Left lung (tissue), 14 donors: ENCODE measurements around the gene IGF2BP1. TPM values are rescaled to one million over a fixed set of nuclear protein-coding genes. Genes with fewer than 3 reads are reported as not detected.

Source experiments
- ATAC-seq: fragments of 200-7000 bp; cut with Tn5 transposase; one replicate; pipeline ENCODE4 v1.9.1; 2020; ENCODE audit warnings: moderate library complexity
- DNase-seq, 4 donors: peaks; one replicate each; pipeline ENCODE4 v3.0.0-alpha.2; 2013 to 2020
- H3K27ac ChIP-seq, 2 donors: fragments of 200-600 bp; sonication (generic) in 1 of 2; one replicate each; pipeline versions ENCODE4 v1.5.0 to v1.8.0; 2020 to 2021
- H3K27me3 ChIP-seq, 2 donors: fragments of 200-600 bp; sonication (generic) in 1 of 2; one replicate each; pipeline versions ENCODE4 v1.5.0 to v1.8.0; 2020 to 2021
- H3K36me3 ChIP-seq, 2 donors: fragments of 200-600 bp; sonication (generic) in 1 of 2; one replicate each; pipeline versions ENCODE4 v1.5.0 to v1.8.0; 2020 to 2021
- H3K4me1 ChIP-seq, 2 donors: fragments of 200-600 bp; one replicate each; pipeline ENCODE4 v1.8.0; 2021
- H3K4me3 ChIP-seq, 2 donors: fragments of 200-600 bp; sonication (generic) in 1 of 2; one replicate each; pipeline versions ENCODE4 v1.5.0 to v1.8.0; 2020 to 2021; ENCODE audit warnings: mild to moderate bottlenecking in 1 of 2
- H3K9me3 ChIP-seq, 2 donors: fragments of 200-600 bp; sonication (generic) in 1 of 2; one replicate each; pipeline versions ENCODE4 v1.5.0 to v1.8.0; 2020 to 2021
- CTCF ChIP-seq, 2 donors: fragments of 200-600 bp; sonication (generic) in 1 of 2; IDR thresholded peaks; one replicate each; pipeline versions ENCODE4 v1.5.0 to v1.8.0; 2021; ENCODE audit warnings: antibody characterized with exemption in 2 of 2
- intact Hi-C, 2 donors: fragments of 100-400 bp; cut with DNase I; formaldehyde crosslinking; loops; one replicate each; pipeline versions ENCODE4 v1.11.2 to v1.14.2; 2022
- long read RNA-seq, 12 donors: library from polyadenylated mRNA in 2 of 12; unstranded in 2 of 12; transcript quantifications; one replicate each; pipeline ENCODE4 v2.0.0 and lab custom pipeline, GENCODE V29; 2019 to 2026
- polyA plus RNA-seq, 6 donors: library from polyadenylated mRNA; unstranded; fragments of 120-200 nt; gene quantifications; one replicate each; pipeline ENCODE4 v1.2.1, GENCODE V29; 2013; ENCODE audit not compliant: insufficient read length in 6 of 6
- total RNA-seq, 2 donors: library from RNA; stranded (reverse); fragmentation: NEBNext Ultra II Directional; extraction: Animal tissue kit (Norgen Biotek cat#: 25700); gene quantifications; one replicate each; pipeline ENCODE4 v1.2.1, GENCODE V29; 2021
- donor health status: DM: no; HTN: yes; CAD: no.
- donor health status: DM: no; HTN: no; CAD: no.

The IGF2BP1 gene
- total RNA-seq (under 1 TPM; 0.23 to 0.26 TPM), polyA plus RNA-seq (10 to 100 TPM; 25.8 to 32.1 (median 29.5) TPM)
- long read RNA-seq, donor 1, partial matches to known transcripts: 18 of 18 reads
- long read RNA-seq, donor 1, other reads (novel, unspliced or antisense): 0 of 18 reads
- long read RNA-seq, donor 2, full-length matches to known transcripts: 1 of 7 reads
- long read RNA-seq, donor 2, partial matches to known transcripts: 6 of 7 reads
- long read RNA-seq, donor 2, other reads (novel, unspliced or antisense): 0 of 7 reads
- long read RNA-seq, donor 3, full-length matches to known transcripts: 2 of 11 reads
- long read RNA-seq, donor 3, partial matches to known transcripts: 9 of 11 reads
- long read RNA-seq, donor 3, other reads (novel, unspliced or antisense): 0 of 11 reads
- long read RNA-seq, donor 4: 0 reads
- long read RNA-seq, donor 5: 0 reads
- long read RNA-seq, donor 6, full-length matches to known transcripts: 1 of 1 reads
- long read RNA-seq, donor 6, partial matches to known transcripts: 0 of 1 reads
- long read RNA-seq, donor 6, other reads (novel, unspliced or antisense): 0 of 1 reads
- long read RNA-seq, donor 7: 0 reads
- long read RNA-seq, donor 8, full-length matches to known transcripts: 3 of 24 reads
- long read RNA-seq, donor 8, partial matches to known transcripts: 21 of 24 reads
- long read RNA-seq, donor 8, other reads (novel, unspliced or antisense): 0 of 24 reads
- long read RNA-seq, donor 9: 0 reads
- long read RNA-seq, donor 10: 0 reads
- long read RNA-seq, donor 11: 0 reads
- long read RNA-seq, donor 12, full-length matches to known transcripts: 3 of 3 reads
- long read RNA-seq, donor 12, partial matches to known transcripts: 0 of 3 reads
- long read RNA-seq, donor 12, other reads (novel, unspliced or antisense): 0 of 3 reads

GRCh38 chr17:48997103-48997826, at the start of gene IGF2BP1:
Gene IGF2BP1, plus strand, starts transcription at chr17:48997385. Its CDS starts 361 bp downstream, at chr17:48997746.
- peaks cover 0 to 30% of the 10 kb centered on the region in 2 donors for H3K4me1 ChIP-seq
- H3K4me3 ChIP-seq: no peak within 1 kb of the TSS
- no peaks in the 10 kb centered on the region for H3K9me3 ChIP-seq
- intact Hi-C loops: loop anchor here in 1 of 2 donors (10.0 kb wide), 1 partner anchor 282 kb away; no protein-coding TSS in a partner anchor
- H3K36me3 ChIP-seq: no peaks in the 10 kb centered on the region
- no peak for TF ChIP-seq CTCF (IDR thresholded peaks at IDR 0.05)
- ATAC-seq (peak; percentile 45), DNase-seq (peak in 2 of 4 donors; percentile 78 to 85)
- H3K27ac ChIP-seq: no peak within 1 kb of the TSS
- H3K27me3 ChIP-seq: peaks cover 98% of the 10 kb centered on the region in 2 donors

- intact Hi-C loops: no loop called here
- H3K4me1 ChIP-seq: no peaks in the 10 kb centered on the region
- H3K9me3 ChIP-seq: no peaks in the 10 kb centered on the region
- peaks cover 0 to 83% of the 10 kb centered on the region in 2 donors for H3K27me3 ChIP-seq
- no peaks in the 10 kb centered on the region for H3K36me3 ChIP-seq
- H3K27ac ChIP-seq: no peak overlapping the region
- DNase-seq (no peak), ATAC-seq (no peak)
- no peak for TF ChIP-seq CTCF (IDR thresholded peaks at IDR 0.05)
- H3K4me3 ChIP-seq: no peak overlapping the region
Measured at GRCh38 chr17:48951572-48951971, 45.6 kb upstream of the IGF2BP1 start.

GRCh38 chr17:48952904-48953303, 44.3 kb upstream of the IGF2BP1 start:
- intact Hi-C loops: no loop called here
- no peak for ATAC-seq
- peaks cover 0 to 85% of the 10 kb centered on the region in 2 donors for H3K27me3 ChIP-seq

GRCh38 chr17:48954300-48954755, 42.9 kb upstream of the IGF2BP1 start:
- H3K27ac ChIP-seq: no peak overlapping the region
- ATAC-seq: no peak
- peak in 1 of 4 donors; percentile 24 for DNase-seq
- H3K4me3 ChIP-seq: no peak overlapping the region
- intact Hi-C loops: no loop called here
- H3K36me3 ChIP-seq: no peaks in the 10 kb centered on the region
- no peaks in the 10 kb centered on the region for H3K4me1 ChIP-seq
- H3K27me3 ChIP-seq: peaks cover 0 to 90% of the 10 kb centered on the region in 2 donors
- H3K9me3 ChIP-seq: no peaks in the 10 kb centered on the region
- TF ChIP-seq CTCF (IDR thresholded peaks at IDR 0.05): no peak

More at GRCh38 chr17:48952904-48953303, 44.3 kb upstream of the IGF2BP1 start:
- no peak for DNase-seq
- TF ChIP-seq CTCF (IDR thresholded peaks at IDR 0.05): no peak
- H3K27ac ChIP-seq: no peak overlapping the region
- H3K36me3 ChIP-seq: no peaks in the 10 kb centered on the region
- no peaks in the 10 kb centered on the region for H3K9me3 ChIP-seq
- H3K4me1 ChIP-seq: no peaks in the 10 kb centered on the region
- no peak overlapping the region for H3K4me3 ChIP-seq
